Smooth muscle cell (in vitro differentiated cells): ENCODE data around the gene SEC61A1. TPM values are rescaled to one million over a fixed set of nuclear protein-coding genes. Genes with fewer than 3 reads are reported as not detected.

Experiments used
- DNase-seq: peaks from one replicate; lab custom pipeline; 2025; ENCODE audit not compliant: unreplicated experiment; lab: John Stamatoyannopoulos, UW
- H2AFZ ChIP-seq: fragments of 200-600 bp; sonication (generic); 2 replicates; pipeline ENCODE4 v1.6.0; 2016; ENCODE audit warnings: antibody characterized with exemption, low read depth, mild to moderate bottlenecking
- H3F3A ChIP-seq: fragments of 200-600 bp; sonication (generic); 2 replicates; pipeline ENCODE4 v1.6.0; 2017; ENCODE audit warnings: antibody characterized with exemption, low read depth
- H3K27ac ChIP-seq: fragments of 200-600 bp; sonication (generic); 2 replicates; pipeline ENCODE4 v1.5.1; 2016; ENCODE audit warnings: low read depth, mild to moderate bottlenecking
- H3K27me3 ChIP-seq: fragments of 200-600 bp; sonication (generic); 2 replicates; pipeline ENCODE4 v1.6.1; 2016; ENCODE audit warnings: low read depth, mild to moderate bottlenecking
- H3K36me3 ChIP-seq: fragments of 200-600 bp; sonication (generic); 2 replicates; pipeline ENCODE4 v1.5.1; 2016; ENCODE audit warnings: low read depth
- H3K4me1 ChIP-seq: fragments of 200-600 bp; sonication (generic); 2 replicates; pipeline ENCODE4 v1.5.1; 2016; ENCODE audit warnings: low read depth
- H3K4me2 ChIP-seq: fragments of 200-600 bp; sonication (generic); 2 replicates; pipeline ENCODE4 v1.6.0; 2016; ENCODE audit warnings: mild to moderate bottlenecking
- H3K4me3 ChIP-seq: fragments of 200-600 bp; sonication (generic); 2 replicates; pipeline ENCODE4 v1.5.1; 2016; ENCODE audit warnings: mild to moderate bottlenecking
- H3K79me2 ChIP-seq: fragments of 200-600 bp; sonication (generic); 2 replicates; pipeline ENCODE4 v1.6.0; 2016; ENCODE audit warnings: low read depth, mild to moderate bottlenecking
- H3K9ac ChIP-seq: fragments of 200-600 bp; sonication (generic); 2 replicates; pipeline ENCODE4 v1.6.0; 2016; ENCODE audit warnings: low read depth
- H3K9me3 ChIP-seq: fragments of 200-600 bp; sonication (generic); replicated peaks from 2 replicates; pipeline ENCODE4 v1.5.1; 2016; ENCODE audit warnings: low read depth
- H4K20me1 ChIP-seq: fragments of 200-600 bp; sonication (generic); 2 replicates; pipeline ENCODE4 v1.6.0; 2016; ENCODE audit warnings: low read depth
- CTCF ChIP-seq: fragments of 200-600 bp; sonication (generic); IDR thresholded peaks from 2 replicates; pipeline ENCODE4 v1.5.1; 2017; ENCODE audit warnings: borderline replicate concordance, mild to moderate bottlenecking, antibody characterized with exemption; ENCODE audit not compliant: insufficient read depth, poor library complexity, severe bottlenecking
- WGBS: methylation state at CpG from one replicate; pipeline ENCODE4 v1.1.7; 2016; ENCODE audit warnings: low lambda C conversion rate; 5-methylcytosine and 5-hydroxymethylcytosine counted together
- polyA plus RNA-seq: library from polyadenylated mRNA; unstranded; fragments of >200 nt; fragmentation: Nextera tagmentation; extraction: Ambion mirVana; gene quantifications from 2 replicates; pipeline ENCODE4 v1.2.1, GENCODE V29; 2016
- total RNA-seq: library from RNA; depleted of rRNA; stranded (reverse); fragments of >200 nt; gene quantifications from 2 replicates; pipeline ENCODE4 v1.2.3, GENCODE V29; 2014

The SEC61A1 gene
- total and polyA plus RNA-seq, 2 experiments from 2014 or later = 324 to 392 TPM

GRCh38 chr3:128050597-128050996 is 1.6 kb upstream of the SEC61A1 start:
- Histone ChIP-seq H3K9me3 (no peaks in the 10 kb centered on the region), H3K36me3 (no peaks in the 10 kb centered on the region), H2AFZ (no peak overlapping the region), H3K4me1 (peaks cover 16% of the 10 kb centered on the region), H3K79me2 (peaks cover 33% of the 10 kb centered on the region), H3K27ac (no peak overlapping the region), H3K4me2 (peak overlapping the region; percentile 90), H3F3A (peaks cover 9% of the 10 kb centered on the region), H3K27me3 (peaks cover 23% of the 10 kb centered on the region), H3K9ac (no peak overlapping the region), H4K20me1 (peaks cover 31% of the 10 kb centered on the region), H3K4me3 (peak overlapping the region; percentile 92)
- no peak for DNase-seq
- WGBS = 77% methylated on average over 3 of the region's 3 CpGs
- TF ChIP-seq CTCF = no peak

GRCh38 chr3:128051459-128051836 is 789 bp upstream of the SEC61A1 start:
- Histone ChIP-seq H3K79me2 (peaks cover 42% of the 10 kb centered on the region), H3K27ac (peak overlapping the region; percentile 78), H3F3A (peaks cover 9% of the 10 kb centered on the region), H3K4me2 (peak overlapping the region; percentile 90), H3K4me3 (peak overlapping the region; percentile 92), H3K9me3 (no peaks in the 10 kb centered on the region), H3K4me1 (peaks cover 18% of the 10 kb centered on the region), H3K36me3 (peaks cover 6% of the 10 kb centered on the region), H3K27me3 (peaks cover 23% of the 10 kb centered on the region), H3K9ac (peak overlapping the region; percentile 83), H2AFZ (peak overlapping the region; percentile 98), H4K20me1 (peaks cover 40% of the 10 kb centered on the region)
- TF ChIP-seq CTCF = no peak
- no peak for DNase-seq
- 15% methylated on average over 10 of the region's 10 CpGs for WGBS

- 3% methylated on average over 28 of the region's 33 CpGs for WGBS
- TF ChIP-seq CTCF = no peak
- Histone ChIP-seq H3K4me1 (peaks cover 18% of the 10 kb centered on the region), H3K79me2 (peaks cover 48% of the 10 kb centered on the region), H3K4me3 (peak overlapping the region; percentile 92), H3K36me3 (peaks cover 12% of the 10 kb centered on the region), H3K9ac (peak overlapping the region; percentile 97), H3K9me3 (no peaks in the 10 kb centered on the region), H3F3A (peaks cover 9% of the 10 kb centered on the region), H4K20me1 (peaks cover 51% of the 10 kb centered on the region), H2AFZ (peak overlapping the region; percentile 16), H3K27ac (peak overlapping the region; percentile 97), H3K4me2 (peak overlapping the region; percentile 94), H3K27me3 (peaks cover 11% of the 10 kb centered on the region)
- DNase-seq = no peak
These were observed 536 bp downstream of the SEC61A1 start for GRCh38 chr3:128052595-128053351.
